ENCODE measurements around the gene CAMK1D.
"Not testable (repeated sequence)": the region's sequence is repeated elsewhere in the genome, so short reads cannot be mapped to it uniquely, and the experiment has no call there.

The CAMK1D gene

DNA sequence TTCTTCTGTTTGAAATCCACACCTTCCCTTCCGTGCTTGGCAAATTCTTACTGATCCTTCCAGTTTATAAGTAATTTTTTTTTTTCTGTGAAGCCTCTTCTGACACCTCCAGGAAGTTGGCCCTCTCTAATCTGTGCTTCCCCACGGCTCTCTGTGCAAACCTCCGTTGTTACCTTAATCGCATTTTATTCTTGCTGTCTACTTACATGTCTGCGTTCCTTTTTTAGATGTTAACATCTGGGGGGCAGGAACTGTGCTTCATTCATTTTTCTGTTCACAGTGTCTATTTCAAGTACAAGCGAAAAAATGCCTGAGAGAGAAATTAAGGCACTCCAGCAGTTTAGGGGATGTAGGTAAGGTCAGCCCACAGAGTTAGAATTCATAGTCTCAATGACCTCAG lies 8.4 kb upstream of the CAMK1D start:
- DNase-seq (ENCODE audit: low read depth in 2 of 2) = no peak

GRCh38 chr10:12341526-12341925 lies 7.8 kb upstream of the CAMK1D start:
- no peak for DNase-seq (ENCODE audit: low read depth in 2 of 2)

DNA sequence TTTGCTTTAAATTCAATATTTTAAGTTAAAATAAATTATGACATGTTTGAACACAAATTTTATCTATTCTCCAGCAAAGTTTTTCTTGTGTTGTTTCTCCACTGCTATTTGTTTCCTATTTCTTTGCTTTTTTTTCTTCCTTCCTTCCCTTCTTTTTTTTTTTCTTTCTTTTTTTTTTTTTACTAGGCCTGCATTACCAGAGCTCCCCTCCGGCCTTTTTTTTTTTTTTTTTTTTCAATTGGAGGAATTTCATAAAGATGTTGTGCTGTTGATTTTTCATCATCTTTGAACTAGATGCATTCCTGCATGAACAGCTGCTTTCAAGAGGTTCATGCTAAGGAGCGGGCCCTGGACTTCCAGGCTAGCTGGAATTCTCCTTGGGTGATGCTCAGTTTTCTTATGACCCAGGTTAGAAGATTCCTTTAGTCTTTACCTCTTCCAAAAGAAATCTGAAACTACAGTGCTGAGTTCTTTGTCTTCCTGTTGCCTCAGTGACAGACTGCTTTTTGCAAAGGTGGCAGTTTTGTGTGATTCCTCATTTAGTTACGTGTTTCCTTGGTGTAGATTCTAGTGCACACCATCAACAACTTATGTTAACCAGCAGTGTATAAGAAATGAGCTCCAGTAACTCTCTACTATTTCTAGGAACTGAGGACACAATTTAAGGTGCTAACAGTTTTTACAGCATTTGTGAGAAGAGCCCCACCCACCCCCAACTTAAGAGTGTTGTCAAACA lies 4.8 kb upstream of the CAMK1D start:
- DNase-seq (ENCODE audit: low read depth in 2 of 2) = no peak

DNA sequence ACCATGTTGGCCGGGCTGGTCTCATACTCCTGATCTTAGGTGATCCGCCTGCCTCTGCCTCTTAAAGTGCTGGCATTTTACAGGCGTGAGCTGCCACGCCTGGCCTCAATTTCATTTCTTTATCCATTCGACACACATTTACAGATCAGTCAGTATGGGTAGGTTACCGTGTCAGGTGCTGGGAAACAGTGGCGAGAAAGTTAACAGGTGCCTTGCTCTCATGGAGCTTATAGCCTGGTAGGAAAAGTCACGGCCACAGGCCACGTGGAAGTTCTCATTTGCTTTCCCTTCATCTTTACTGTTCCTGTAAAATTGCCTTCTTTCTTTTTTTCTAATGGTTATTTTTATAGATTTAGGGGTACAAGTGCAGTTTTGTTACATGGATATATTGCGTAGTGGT lies 2.6 kb upstream of the CAMK1D start:
- no peak for DNase-seq (ENCODE audit: low read depth in 2 of 2)

DNA sequence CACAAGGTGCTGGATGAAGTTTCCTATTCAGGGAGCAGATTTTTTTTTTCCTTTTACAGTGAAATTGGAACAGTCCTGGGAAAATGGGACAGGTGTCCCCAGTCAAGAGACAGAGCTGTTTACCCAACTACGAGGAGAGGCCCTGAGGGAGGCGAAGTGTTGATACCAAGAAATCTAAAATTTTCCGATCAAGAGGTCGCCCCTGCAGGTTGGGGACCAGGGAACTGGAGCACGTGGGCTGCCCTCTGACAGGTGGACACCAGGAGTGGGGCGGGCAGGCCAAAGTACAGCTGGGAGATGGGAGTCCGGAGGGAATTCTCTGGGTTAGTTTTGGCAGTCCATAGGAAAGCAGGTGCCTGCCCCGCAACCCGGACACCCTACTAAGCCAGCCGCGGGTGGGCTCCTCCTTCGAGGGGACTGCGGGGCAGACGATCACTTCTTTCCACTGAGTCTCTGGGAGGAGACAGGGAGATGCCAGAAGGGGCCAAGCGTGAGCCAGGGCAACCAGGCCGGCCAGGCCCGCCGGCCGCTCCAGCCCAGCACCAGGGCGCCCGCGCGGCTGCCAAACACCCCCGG lies 965 bp upstream of the CAMK1D start:
- DNase-seq (ENCODE audit: low read depth in 2 of 2) = no peak

GRCh38 chr10:12349629-12350166 lies 351 bp downstream of the CAMK1D start:
- DNase-seq (ENCODE audit: low read depth in 2 of 2) = no peak

DNA sequence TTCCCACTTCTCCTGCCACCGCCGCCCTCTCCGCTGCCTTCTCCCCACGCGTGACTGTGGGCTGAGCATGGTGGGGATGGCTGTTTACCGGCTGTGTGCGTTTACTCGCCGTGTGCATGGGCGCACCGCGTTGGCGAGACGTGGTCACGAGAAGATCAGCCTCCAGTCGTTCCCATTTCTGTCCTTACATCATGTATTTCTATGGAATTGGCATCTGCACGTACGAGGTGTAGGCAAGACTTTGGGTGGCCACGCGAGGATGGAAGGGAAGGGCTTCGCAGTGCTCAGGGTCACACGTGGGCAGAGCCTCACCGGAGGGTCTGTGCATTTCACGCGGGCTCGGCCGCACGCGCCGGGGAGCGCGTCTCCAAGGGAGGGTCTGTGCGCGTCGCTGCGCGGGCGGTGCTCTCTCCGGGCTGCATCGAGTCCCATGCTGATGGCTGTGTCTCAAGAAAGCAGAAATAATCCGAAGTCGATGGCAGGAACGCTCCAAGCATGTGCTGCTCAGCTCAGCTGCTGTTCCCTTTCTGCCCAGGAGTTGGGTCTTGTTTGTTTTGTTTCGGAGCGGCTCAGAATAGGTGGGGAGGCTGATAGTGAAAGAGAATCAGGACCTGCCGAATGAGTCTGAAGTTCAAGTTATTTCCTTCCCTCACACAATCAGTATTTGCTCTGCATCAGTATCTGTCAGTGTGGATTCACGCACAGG lies 973 bp downstream of the CAMK1D start:
- peak in 1 of 2 donors; percentile 7 for DNase-seq (ENCODE audit: low read depth in 2 of 2)

- DNase-seq (ENCODE audit: low read depth in 2 of 2) = no peak
These were observed 1.6 kb downstream of the CAMK1D start for GRCh38 chr10:12350925-12351324.

GRCh38 chr10:12351447-12351846 lies 2.1 kb downstream of the CAMK1D start:
- no peak for DNase-seq (ENCODE audit: low read depth in 2 of 2)

- no peak for DNase-seq (ENCODE audit: low read depth in 2 of 2)
These were observed 2.5 kb downstream of the CAMK1D start for GRCh38 chr10:12351889-12352288.

- DNase-seq (ENCODE audit: low read depth in 2 of 2) = no peak
These were observed 4.3 kb downstream of the CAMK1D start for GRCh38 chr10:12353399-12354242.

DNA sequence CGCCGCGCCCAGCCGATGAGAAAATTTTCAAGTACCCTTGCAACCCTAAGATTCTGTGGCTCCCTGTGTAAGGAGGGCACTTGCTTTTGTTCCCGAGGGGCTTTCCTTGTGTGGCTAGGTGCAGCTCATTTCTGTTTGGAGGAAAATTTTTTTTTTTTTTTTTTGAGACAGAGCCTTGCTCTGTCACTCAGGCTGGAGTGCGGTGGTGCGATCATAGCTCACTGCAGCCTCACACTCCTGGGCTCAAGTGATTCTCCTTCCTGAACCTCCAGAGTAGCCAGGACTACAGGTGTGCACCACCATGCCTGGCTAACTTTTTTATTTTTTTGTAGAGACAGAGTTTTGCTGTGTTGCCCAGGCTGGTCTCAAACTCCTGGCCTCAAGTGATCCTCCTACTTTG lies 5.3 kb downstream of the CAMK1D start:
- DNase-seq (ENCODE audit: low read depth in 2 of 2) = not testable (repeated sequence)

DNA sequence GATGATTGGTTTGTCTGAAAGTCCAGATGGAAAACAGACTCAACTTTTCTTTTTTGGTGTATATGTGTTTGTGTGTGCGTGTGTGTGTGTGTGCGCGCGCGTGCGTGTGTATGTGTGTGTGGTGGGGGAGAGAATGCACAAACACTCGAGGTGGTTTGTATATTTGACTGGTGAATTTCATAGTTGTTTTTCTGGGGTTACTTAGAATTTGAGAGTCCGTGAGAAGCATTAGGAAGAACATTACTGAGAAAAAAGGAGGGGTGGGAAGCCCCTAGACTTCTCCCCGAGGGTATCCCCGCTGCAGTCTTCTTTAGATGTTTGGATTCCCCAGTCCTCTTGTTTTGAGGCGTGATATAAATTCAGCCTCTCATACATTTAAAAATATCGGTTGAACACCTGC lies 6.0 kb downstream of the CAMK1D start:
- no peak for DNase-seq (ENCODE audit: low read depth in 2 of 2)

DNA sequence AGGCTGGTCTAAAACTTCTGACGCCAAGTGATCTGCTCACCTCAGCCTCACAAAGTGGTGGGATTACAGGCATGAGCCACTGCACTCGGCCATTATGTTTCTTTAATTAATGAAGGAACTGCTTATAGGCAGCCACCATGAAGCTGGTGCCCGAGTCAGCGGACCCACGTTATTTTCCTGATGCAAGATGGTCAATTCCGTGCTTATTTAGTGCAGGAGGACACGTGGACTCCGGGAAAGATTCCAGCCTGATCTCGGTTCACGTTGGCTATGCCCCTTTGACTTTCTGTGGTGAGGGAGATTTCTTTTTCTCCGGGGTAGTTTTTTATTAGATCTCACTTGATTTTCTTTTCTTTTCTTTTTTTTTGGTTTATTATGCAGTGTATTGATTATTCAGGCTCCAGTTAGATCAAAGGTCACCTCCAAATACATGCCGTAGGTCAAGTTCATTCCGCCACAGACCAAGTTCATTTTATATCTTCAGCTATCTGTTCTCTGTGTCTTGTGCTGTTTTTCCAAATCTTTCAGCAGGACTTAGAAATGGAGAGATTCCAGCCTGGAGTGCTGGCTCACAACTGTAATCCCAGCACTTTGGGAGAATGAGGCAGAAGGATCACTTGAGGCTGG lies 8.3 kb downstream of the CAMK1D start:
- DNase-seq (ENCODE audit: low read depth in 2 of 2) = no peak

- no peak for DNase-seq (ENCODE audit: low read depth in 2 of 2)
These were observed 9.7 kb downstream of the CAMK1D start for GRCh38 chr10:12358863-12359564.

- DNase-seq (ENCODE audit: low read depth in 2 of 2) = no peak
These were observed 11.1 kb downstream of the CAMK1D start for GRCh38 chr10:12360461-12360860.

- not testable (repeated sequence) for DNase-seq (ENCODE audit: low read depth in 2 of 2)
These were observed 11.8 kb downstream of the CAMK1D start for GRCh38 chr10:12361115-12361514.

GRCh38 chr10:12364559-12364958 lies 15.2 kb downstream of the CAMK1D start:
- no peak for DNase-seq (ENCODE audit: low read depth in 2 of 2)

- no peak for DNase-seq (ENCODE audit: low read depth in 2 of 2)
These were observed 17.9 kb downstream of the CAMK1D start for GRCh38 chr10:12367272-12367671.

- no peak for DNase-seq (ENCODE audit: low read depth in 2 of 2)
These were observed 20.6 kb downstream of the CAMK1D start for GRCh38 chr10:12369982-12370381.

DNA sequence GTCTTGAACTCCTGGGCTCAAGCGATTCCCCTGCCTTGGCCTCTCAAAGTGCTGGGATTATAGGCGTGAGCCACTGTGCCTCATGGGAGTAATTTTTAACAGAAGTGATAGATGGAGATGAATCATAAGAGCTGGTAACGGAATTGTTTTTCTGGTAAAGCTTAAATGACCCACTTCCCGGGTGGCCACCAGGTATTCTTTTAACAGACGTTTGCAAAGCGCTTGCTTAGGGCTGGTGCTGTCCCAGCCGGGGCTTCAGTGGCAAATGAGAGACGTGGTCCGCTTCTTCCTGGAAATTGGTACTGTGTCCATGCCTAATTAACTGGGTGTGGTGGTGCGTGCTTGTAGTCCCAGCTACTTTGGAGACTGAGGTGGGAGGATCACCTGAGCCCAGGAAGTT lies 23.5 kb downstream of the CAMK1D start:
- DNase-seq (ENCODE audit: low read depth in 2 of 2) = no peak
